GM18951 (cell line): ENCODE data around the gene DFFB.

Experiments used
- POLR2A ChIP-seq: IDR thresholded peaks from 4 replicates; pipeline ENCODE4 v1.6.1; 2011; ENCODE audit warnings: mild to moderate bottlenecking; ENCODE audit not compliant: insufficient read length, insufficient read depth; ENCODE audit errors: extremely low read depth
- in situ Hi-C: fragments of 300-500 bp; cut with MboI; formaldehyde crosslinking; loops from one replicate; pipeline ENCODE4 v1.12.0; 2022; ENCODE audit warnings: low sequenced_read_pairs, mixed read lengths, inconsistent platforms; ENCODE audit not compliant: unreplicated experiment

The DFFB gene

DNA sequence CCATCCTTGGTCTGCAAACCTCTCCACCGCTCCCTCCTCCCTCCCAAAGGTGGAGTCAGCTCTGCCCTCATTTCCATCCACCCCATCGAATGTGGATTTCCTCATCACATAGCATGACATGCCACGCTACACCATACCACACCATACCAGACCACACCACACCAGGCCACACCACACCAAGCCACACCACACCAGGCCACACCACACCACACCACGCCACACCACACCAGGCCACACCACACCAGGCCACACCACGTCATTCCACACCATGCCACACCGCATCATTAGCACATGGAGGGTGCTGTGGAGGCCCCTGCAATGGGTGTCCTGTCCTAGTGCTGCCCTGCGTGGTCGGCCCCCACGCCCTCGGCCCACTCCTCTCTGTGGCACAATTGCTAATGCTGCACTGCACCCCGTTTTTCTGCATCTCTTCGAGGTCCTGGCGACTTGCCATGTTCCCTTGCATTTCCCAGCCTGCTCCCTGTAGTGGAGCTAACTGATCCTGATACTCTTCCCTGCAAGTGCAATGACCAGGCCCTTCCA is 11.3 kb downstream of the DFFB start:
- in situ Hi-C loops = no loop called here
- TF ChIP-seq POLR2A = no peak

DNA sequence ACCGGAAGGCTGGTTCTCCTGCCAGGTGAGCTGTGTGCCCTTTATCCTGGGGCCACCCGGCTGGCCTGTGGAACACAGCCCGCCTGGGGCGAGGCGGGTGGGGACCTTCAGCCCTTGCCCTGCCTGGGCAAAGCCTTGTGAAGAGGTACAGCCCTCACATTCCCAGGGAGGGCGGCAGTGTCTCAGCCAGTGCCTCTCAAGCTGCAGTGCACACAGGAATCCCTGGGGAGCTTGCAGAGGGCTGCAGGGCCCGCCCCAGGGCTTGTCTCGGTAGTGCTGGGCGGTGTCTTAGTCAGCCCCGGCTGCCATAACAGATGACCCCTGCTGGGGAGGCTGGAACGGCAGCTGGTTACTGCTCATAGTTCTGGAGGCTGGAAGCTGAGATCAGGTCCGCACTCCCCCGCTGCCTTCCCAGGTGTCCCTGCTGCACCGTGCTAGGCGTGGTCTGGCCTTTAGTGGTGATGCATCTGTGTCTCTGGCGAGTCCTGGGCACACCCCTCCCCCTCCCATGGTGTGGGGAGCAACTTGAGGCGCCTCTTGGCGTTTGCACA is 12.6 kb downstream of the DFFB start:
- in situ Hi-C loops = no loop called here
- no peak for TF ChIP-seq POLR2A

DNA sequence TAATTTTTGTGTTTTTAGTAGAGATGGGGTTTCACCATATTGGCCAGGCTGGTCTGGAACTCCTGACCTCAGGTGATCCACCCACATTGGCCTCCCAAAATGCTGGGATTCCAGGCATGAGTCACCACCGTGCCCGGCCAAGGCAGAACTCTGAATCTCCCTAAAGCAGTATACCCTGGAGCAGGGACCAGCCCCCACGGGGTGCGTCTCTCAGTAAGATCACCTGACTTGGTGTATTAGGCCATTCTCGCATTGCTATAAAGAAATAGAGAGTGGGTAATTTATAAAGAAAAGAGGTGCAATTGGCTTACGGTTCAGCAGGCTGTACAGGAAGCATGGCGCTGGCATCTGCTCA is 14.2 kb downstream of the DFFB start:
- no peak for TF ChIP-seq POLR2A

DNA sequence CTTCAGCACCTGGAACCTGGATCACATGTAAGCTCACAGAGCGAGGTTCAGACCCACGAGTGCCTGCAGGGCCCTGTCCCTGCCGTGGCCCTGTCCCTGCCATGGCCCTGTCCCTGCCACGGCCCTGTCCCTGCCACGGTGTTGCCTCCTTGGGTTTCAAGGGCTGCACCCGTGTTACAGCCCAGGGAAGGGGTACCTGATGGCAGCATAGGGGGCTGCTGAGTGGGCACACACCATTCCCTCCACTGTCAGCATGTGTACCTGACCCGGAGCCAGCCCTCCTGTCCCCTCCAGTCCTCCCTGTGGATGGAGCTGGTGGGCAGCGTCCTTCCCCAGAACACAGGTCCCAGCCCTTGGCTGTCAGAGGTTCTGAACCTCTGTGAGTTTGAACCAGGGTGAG is 15.3 kb downstream of the DFFB start:
- no peak for TF ChIP-seq POLR2A
- in situ Hi-C loops = no loop called here

More for the DNA sequence above, 14.2 kb downstream of the DFFB start:
- in situ Hi-C loops = no loop called here

DNA sequence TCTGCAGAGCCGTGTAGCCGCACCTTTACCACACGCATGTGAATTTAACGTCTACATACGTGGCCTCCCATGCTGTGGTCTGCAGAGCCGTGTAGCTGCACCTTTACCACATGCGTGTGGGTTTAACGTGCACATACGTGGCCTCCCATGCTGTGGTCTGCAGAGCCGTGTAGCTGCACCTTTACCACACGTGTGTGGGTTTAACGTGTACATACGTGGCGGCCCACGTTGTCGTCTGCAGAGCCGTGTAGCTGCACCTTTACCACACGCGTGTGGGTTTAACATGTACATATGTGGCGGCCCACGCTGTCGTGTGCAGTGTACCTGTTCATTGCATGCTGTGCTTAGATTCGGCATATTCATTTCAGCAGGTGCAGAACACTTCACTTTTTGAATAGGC is 17.5 kb downstream of the DFFB start:
- in situ Hi-C loops = no loop called here
- no peak for TF ChIP-seq POLR2A

DNA sequence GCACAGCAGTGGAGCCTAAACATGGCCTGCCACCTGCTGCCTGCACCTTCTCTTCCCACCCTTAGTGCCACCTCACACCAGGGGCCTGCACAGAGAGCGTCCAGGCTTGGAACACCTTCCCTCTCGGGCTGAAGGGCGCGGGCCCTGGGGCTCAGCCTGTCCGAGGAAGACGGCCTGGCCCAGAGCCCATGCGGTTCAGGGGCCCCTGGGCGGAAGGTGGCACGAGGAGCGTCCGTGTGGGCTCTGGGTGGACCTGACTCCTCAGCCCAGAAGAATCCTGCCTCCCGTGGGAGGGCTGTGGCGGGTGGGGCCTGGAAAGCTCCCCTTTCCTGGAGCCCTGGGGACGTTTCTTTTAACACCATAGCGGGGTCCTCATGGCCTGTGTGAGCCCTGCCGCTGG is 19.4 kb downstream of the DFFB start:
- TF ChIP-seq POLR2A = no peak
- in situ Hi-C loops = no loop called here

DNA sequence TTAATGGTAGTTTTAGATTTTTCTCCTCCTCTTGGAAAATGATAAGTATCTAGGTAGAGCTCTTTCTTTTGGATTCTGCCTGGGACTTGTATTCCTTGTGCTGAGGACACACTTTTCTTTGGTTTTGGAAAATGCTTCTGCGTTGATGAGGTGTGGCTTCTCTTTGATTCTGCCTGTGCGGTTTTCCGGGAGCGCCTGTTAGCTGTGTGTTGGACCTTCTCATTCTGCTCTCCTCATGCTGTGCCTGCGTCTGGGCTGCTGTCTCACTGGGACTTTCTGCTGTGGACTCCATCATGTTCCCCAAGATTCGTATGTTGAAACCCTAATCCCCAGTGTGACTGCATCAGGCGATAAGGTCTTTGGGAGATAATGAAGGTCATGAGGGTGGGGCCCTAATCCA is 21.8 kb downstream of the DFFB start:
- in situ Hi-C loops = no loop called here
- TF ChIP-seq POLR2A = no peak

DNA sequence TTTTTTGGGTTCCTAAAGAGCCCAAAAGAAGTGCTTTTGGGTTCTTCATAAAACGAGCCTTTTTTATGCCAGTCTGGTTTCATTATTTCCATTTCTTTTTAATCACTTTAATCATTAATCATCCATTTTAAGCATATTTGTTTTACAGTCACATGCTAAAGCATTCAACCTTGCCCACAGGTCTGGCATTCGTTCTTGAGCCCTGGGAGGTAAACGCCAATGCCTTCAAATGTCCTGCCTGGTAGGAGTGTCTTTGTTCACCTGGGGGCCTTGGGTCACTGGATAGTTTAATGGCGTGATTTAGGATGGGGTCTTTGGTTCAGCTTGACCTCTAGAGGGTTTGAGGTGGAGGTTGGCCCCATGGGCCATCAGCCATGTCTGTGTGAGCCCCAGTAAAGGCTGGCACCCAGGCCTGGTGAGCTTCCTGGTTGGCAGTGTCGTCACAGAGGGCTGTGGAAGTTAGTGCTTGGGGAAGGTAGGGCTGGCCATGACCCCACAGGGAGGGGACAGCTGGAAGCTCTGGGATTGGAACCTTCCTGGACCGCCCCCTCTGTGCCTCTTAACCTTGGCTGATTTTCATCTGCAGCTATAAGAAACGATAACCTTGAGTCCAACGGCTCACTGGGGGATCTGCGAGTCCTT is 22.6 kb downstream of the DFFB start:
- TF ChIP-seq POLR2A = no peak

DNA sequence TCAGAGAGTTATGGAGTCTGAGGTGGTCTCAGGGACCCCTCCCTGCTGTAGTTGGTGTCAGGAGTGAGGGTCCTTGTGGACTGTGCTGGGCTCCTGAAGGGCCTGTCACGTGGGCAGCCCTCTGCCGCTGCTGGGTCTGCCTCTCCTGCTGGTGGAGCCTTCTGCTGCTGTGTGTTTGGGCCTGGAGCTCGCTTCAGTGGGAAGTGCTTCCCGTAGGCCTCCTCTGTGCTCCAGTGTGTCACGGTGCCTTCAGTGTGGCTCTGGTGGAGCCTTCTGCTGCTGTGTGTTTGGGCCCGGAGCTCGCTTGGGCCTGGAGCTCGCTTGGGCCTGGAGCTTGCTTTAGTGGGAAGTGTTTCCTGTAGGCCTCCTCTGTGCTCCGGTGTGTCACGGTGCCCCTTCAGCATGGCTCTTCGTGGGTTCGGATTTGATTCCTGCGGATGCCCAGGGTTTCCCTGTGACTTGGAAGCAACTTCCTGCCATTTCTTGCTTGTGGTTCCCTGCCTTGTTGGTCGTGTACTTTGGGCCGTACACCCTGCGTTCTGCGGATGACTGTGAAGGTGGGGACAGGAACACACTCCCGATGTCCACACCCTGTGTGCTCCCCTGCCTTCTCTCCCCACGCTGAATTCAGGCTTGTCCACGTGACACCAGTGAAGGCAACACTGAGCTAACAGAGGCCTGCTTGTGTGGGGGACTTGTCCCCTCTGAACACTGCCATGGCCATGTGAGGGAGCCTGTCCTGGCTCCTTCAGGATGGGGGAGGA is 23.3 kb downstream of the DFFB start:
- no peak for TF ChIP-seq POLR2A
- in situ Hi-C loops = no loop called here

More for the DNA sequence above, 22.6 kb downstream of the DFFB start:
- in situ Hi-C loops = no loop called here

DNA sequence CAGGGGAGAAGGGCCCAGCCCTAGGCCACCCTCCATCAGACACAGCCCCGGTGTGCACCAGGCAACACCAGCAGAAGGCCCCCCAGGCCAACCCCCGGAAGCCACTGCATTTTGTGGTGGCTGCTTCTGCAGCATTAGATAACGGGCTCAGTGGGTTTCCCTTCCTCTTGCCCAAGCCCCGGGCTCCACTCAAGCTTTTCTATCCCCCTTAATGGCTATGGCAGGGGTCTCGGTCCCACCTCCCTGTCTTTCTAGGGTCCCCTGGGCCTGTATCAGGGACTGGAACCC is 23.9 kb downstream of the DFFB start:
- no peak for TF ChIP-seq POLR2A
- in situ Hi-C loops = no loop called here

DNA sequence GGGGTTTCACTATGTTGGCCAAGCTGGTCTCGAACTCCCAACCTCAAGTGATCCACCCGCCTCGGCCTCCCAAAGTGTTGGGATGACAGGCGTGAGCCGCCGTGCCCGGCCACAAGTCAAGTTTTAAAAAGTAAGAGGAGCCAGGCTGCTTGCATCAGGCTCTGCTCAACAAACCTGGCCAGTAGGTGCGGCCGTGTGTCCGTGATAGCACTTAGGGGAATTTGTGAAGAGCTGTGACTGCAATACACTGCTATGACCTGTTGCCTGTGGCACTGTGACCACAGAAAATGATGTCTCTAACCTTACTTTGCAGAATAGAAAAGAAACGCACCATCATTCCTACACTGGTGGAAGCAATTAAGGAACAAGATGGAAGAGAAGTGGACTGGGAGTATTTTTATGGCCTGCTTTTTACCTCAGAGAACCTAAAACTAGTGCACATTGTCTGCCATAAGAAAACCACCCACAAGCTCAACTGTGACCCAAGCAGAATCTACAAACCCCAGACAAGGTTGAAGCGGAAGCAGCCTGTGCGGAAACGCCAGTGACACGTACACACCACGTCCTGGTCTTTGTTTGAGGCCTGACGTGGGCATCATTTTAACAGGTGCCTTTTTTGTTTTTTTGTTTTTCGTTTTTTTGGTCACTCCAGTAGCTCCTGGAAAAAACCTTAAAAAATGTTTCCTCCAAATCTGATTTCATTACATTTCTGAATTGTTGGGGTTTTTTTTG is 26.1 kb downstream of the DFFB start:
- TF ChIP-seq POLR2A = no peak
- in situ Hi-C loops = no loop called here

DNA sequence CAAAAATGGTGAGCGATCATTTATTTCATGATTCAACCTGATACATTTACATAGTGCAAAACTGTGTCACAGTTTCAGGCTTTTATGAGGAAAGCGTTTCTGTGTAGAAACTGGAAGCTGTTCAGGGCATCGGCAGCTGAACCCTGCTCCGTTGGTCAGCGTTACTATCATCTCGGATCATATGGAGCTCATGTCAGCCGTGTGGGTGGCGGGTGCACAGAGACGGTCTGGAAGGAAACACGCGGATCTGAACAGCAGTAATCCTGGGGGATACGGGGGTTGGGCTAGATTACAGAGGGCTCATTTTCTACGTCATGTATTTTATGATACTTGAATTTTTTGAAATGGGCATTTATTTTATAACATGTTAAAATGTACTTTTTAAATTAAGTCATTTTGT is 27.7 kb downstream of the DFFB start:
- no peak for TF ChIP-seq POLR2A
- in situ Hi-C loops = no loop called here

DNA sequence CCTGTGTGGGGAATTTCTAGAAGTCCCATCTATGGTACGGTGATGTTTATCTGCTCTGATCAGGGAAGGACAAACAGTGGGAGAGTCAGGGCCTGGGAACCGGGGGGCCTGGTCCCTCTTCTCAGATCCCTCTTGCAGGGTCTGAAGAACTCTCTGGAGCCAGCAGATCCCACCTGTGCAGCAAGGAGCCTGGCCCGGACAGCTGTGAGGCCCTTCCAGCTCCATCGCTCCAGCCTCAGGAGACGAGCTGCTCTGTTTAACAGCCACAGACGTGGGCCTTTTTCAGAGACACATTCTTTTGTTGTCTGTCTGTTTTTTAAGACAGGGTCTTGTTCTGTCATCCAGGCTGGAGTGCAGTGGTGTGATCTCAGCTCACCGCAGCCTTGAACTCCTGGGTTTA is 28.3 kb downstream of the DFFB start:
- in situ Hi-C loops = no loop called here
- TF ChIP-seq POLR2A = no peak

DNA sequence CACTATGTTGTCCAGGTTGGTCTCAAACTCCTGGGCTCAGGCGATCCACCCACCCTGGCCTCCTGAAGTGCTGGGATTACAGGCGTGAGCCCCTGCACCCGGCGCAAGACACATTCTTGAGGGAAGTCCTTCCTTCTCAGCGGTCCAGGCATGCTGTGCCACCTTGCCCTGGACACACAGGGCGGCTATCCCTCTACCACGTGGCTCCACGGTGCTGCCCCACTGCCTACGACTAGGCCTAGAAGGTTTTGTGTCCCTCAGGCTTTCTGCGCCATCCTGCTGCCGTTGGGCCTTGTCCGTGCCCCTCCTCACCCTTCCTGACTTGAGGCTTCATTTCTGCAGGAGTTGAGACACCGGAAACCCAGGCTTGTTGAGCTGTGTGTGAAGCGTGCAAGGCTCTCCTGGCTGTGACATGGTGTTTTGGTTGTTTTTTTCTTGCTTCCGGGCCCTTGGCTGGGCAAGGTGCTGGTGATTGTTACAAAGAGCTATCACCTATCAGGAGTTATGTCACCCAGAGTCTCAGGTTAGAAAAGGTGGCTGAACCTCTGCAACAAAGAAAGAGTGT is 28.9 kb downstream of the DFFB start:
- no peak for TF ChIP-seq POLR2A
- in situ Hi-C loops = no loop called here

DNA sequence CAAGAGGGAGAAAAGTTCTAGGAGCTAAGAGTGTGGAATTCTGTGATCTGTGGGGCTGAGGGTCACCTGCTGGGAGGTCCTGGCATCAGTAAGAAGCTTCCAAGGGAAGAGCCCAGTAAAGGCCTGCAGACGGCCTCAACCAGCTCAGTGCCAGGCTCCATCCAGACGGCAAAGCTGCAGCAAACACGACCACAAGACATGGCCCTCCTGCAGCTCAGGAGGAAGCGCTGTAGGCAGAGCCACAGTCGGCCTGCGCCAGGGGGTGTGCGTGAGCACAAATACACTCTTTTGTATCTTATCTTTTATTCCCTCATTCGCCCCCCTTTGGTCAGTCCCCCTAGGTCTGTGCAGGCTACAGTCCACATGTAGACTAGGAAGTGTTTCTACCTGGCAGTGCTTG is 29.4 kb downstream of the DFFB start:
- in situ Hi-C loops = no loop called here
- no peak for TF ChIP-seq POLR2A
